ENCODE measurements around the gene EIF4B. TPM values are rescaled to one million over a fixed set of nuclear protein-coding genes. Genes with fewer than 3 reads are reported as not detected.
A peak's percentile ranks its signal among the peaks of the same experiment; 100 is the strongest.

EIF4B gene
- total and polyA plus RNA-seq, 9 of the 15 experiments (the other 6 are each of a cell fraction or from before 2014, with no cell fraction given), result 138 to 669 (median 552) TPM

DNA sequence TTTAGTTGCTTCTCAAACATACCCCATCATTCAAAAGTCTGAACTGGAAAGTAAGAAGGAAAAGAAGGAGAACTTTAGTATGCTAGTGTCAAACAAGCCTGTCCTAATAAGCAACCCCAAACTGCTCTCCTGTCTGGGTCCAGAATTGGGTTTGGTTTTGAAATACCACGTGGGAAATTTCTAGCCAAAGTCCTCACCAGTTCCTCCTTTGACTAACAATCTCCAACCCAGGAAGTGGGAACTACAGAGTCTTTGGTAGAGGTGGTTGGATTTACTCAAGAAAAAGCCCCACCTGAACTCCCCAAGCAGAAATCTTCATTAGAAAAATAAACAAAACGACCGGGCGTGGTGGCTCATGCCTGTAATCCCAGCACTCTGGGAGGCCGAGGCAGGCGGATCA is 17.4 kb upstream of the EIF4B start:
- Histone ChIP-seq H3K79me2 (ENCODE audit: control insufficient read depth, insufficient read depth, low read length) (no peaks in the 10 kb centered on the region), H4K20me1 (replicated peaks; ENCODE audit: control insufficient read depth, insufficient read depth, low read length) (no peaks in the 10 kb centered on the region), H3K9me3 (replicated peaks; ENCODE audit: control insufficient read depth, insufficient read depth, low read depth, low read length) (no peaks in the 10 kb centered on the region), H3K4me1 (replicated peaks in 1 of 2; ENCODE audit: control insufficient read depth in 2 of 2, insufficient read depth in 2 of 2, low read length in 2 of 2) (peaks cover 0 to 18% of the 10 kb centered on the region in 2 experiments; a peak in 3 of 5 replicates), H3K4me2 (ENCODE audit: insufficient read depth, low read length) (no peak overlapping the region), H3K27me3 (ENCODE audit: control insufficient read depth in 2 of 2, insufficient read depth in 2 of 2, low read length in 2 of 2) (no peaks in the 10 kb centered on the region), H2AFZ (ENCODE audit: low read depth, low read length) (peak overlapping the region; percentile 14; the same call in 1 of the 2 replicates), H3K9ac (ENCODE audit: insufficient read depth in 1 of 2, low read depth in 2 of 2, low read length in 2 of 2) (no peak overlapping the region), H3K27ac (ENCODE audit: extremely low read depth, low read depth, low read length) (no peak overlapping the region), H3K36me3 (ENCODE audit: control insufficient read depth, insufficient read depth, low read length) (no peaks in the 10 kb centered on the region), H3K4me3 (no peak overlapping the region), H3K9me1 (ENCODE audit: control insufficient read depth, insufficient read depth, low read length) (no peaks in the 10 kb centered on the region)
- 41% methylated on average over 5 of the region's 6 CpGs for WGBS (ENCODE audit: insufficient coverage, low coverage, missing lambda C conversion rate)
- in situ Hi-C loops (cut with MboI), result no loop called here
- ChIA-PET POLR2A (interaction anchor here (0.6 kb wide), 1 partner anchor 94 kb away, joined by 3 read pairs; no protein-coding TSS in a partner anchor), CTCF (ENCODE audit: low intra/inter-chr PET ratio) (no interaction called here)
- intact Hi-C loops (cut with micrococcal nuclease), result loop anchor here (10.0 kb wide), 2 partner anchors 404 to 614 kb away; no protein-coding TSS in a partner anchor
- no peak for FAIRE-seq
- no TSS peak for BruUV-seq (replicated peaks)
- no peak for ATAC-seq
- peak; percentile 32; the same call in 1 of the 2 replicates for TF ChIP-seq SPI1 (IDR thresholded peaks at IDR 0.05; ENCODE audit: borderline replicate concordance, low read depth, low read length)
- TF ChIP-seq NCOR1 (IDR thresholded peaks at IDR 0.05), result no peak
- no peak for DNase-seq (ENCODE audit: extremely low read depth in 1 of 4, low spot score in 3 of 4)

DNA sequence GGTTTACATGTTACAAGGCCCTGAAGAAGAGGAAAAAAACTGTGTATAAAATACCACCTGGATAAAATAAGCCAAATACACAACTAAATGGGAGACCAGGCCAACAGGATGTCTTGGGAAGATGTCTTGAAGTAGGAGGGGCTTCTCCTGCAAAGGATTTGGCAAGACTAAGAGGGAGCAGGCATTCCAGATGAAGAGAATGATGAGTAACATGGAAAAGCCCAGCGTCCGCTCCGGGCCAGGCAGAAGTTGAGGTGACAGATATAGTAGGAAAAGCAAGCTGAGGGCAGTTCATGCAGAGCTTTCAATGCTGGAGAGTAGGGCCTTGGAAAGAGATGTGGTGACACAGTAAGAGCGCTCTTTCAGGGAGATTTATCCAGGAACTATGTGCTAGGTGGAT is 16.1 kb upstream of the EIF4B start:
- 89% methylated on average over 4 of the region's 4 CpGs for WGBS (ENCODE audit: insufficient coverage, low coverage, missing lambda C conversion rate)
- in situ Hi-C loops (cut with MboI), result no loop called here

More for the DNA sequence above, 16.1 kb upstream of the EIF4B start:
- no peak for ATAC-seq
- CTCF ChIA-PET (ENCODE audit: low intra/inter-chr PET ratio), result no interaction called here
- 0 out of 2 replicates have a peak overlapping the region, but pooled peaks have one; percentile 4 for H2AFZ ChIP-seq (ENCODE audit: low read depth, low read length)
- BruUV-seq (replicated peaks), result no TSS peak
- POLR2A ChIA-PET, result interaction anchor here (1.0 kb wide), 1 partner anchor 106 kb away, joined by 5 read pairs; no protein-coding TSS in a partner anchor
- H3K4me1 ChIP-seq (replicated peaks in 1 of 2; ENCODE audit: control insufficient read depth in 2 of 2, insufficient read depth in 2 of 2, low read length in 2 of 2), result peaks cover 0 to 18% of the 10 kb centered on the region in 2 experiments; a peak in 3 of 5 replicates
- H3K4me3 ChIP-seq, result no peak overlapping the region
- no peaks in the 10 kb centered on the region for H3K79me2 ChIP-seq (ENCODE audit: control insufficient read depth, insufficient read depth, low read length)
- no peak for FAIRE-seq
- intact Hi-C loops (cut with micrococcal nuclease), result no loop called here
- no peaks in the 10 kb centered on the region for H4K20me1 ChIP-seq (replicated peaks; ENCODE audit: control insufficient read depth, insufficient read depth, low read length)
- DNase-seq (ENCODE audit: extremely low read depth in 1 of 4, low spot score in 3 of 4), result no peak
- H3K4me2 ChIP-seq (ENCODE audit: insufficient read depth, low read length), result no peak overlapping the region
- no peak overlapping the region for H3K27ac ChIP-seq (ENCODE audit: extremely low read depth, low read depth, low read length)
- H3K9ac ChIP-seq (ENCODE audit: insufficient read depth in 1 of 2, low read depth in 2 of 2, low read length in 2 of 2), result no peak overlapping the region
- no peaks in the 10 kb centered on the region for H3K27me3 ChIP-seq (ENCODE audit: control insufficient read depth in 2 of 2, insufficient read depth in 2 of 2, low read length in 2 of 2)
- no peaks in the 10 kb centered on the region for H3K9me3 ChIP-seq (replicated peaks; ENCODE audit: control insufficient read depth, insufficient read depth, low read depth, low read length)
- H3K36me3 ChIP-seq (ENCODE audit: control insufficient read depth, insufficient read depth, low read length), result no peaks in the 10 kb centered on the region
- no peaks in the 10 kb centered on the region for H3K9me1 ChIP-seq (ENCODE audit: control insufficient read depth, insufficient read depth, low read length)
- no peak for TF ChIP-seq ZNF589 (CRISPR knock-in tag; IDR thresholded peaks at IDR 0.05; ENCODE audit: low read depth)
- TF ChIP-seq MEIS2 (IDR thresholded peaks at IDR 0.05; ENCODE audit: partially characterized antibody), result no peak
- TF ChIP-seq, protein P1, sequence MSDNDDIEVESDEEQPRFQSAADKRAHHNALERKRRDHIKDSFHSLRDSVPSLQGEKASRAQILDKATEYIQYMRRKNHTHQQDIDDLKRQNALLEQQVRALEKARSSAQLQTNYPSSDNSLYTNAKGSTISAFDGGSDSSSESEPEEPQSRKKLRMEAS (CRISPR knock-in tag; IDR thresholded peaks at IDR 0.05), result no peak
- no peak for TF ChIP-seq TAF7 (tag; IDR thresholded peaks at IDR 0.05)
- no peak for TF ChIP-seq NBN (IDR thresholded peaks at IDR 0.05; ENCODE audit: low read depth)
